H7 (cell line): ENCODE measurements around the gene RAD17. TPM values are rescaled to one million over a fixed set of nuclear protein-coding genes. Genes with fewer than 3 reads are reported as not detected.

ENCODE experiments used
- total RNA-seq: library from RNA; depleted of rRNA; stranded (reverse); fragments of >200 nt; shearing (Covaris generic); gene quantifications from 2 replicates; pipeline ENCODE4 v1.2.3, GENCODE V29; 2014; rRNA removed

Gene RAD17
- total RNA-seq, 1 experiment from 2014 or later, result 39.1 TPM

Other genes with a start within 250 kb of the RAD17 start
- 328 and 432 TPM in 2 replicates for gene CCNB1, start 202.7 kb upstream of the RAD17 start, total RNA-seq
- gene CENPH, start 180.2 kb upstream of the RAD17 start, total RNA-seq, result 101 and 132 TPM in 2 replicates
- gene CDK7, start 134.9 kb upstream of the RAD17 start, total RNA-seq, result 43.9 and 67.9 TPM in 2 replicates
- 0.30 TPM in 1 of 2 replicates, not detected in the other for gene CCDC125, start 37.0 kb upstream of the RAD17 start, total RNA-seq
- 34.2 and 52.3 TPM in 2 replicates for gene AK6, start 298 bp upstream of the RAD17 start, total RNA-seq
- gene TAF9, start 298 bp upstream of the RAD17 start, total RNA-seq, result 84.4 and 105 TPM in 2 replicates
- gene MARVELD2, start 45.3 kb downstream of the RAD17 start, total RNA-seq, result 15.6 and 19.9 TPM in 2 replicates
- gene OCLN, start 123.0 kb downstream of the RAD17 start, total RNA-seq, result 33.3 and 39.9 TPM in 2 replicates
- 59.2 and 61.4 TPM in 2 replicates for gene GTF2H2C, start 190.4 kb downstream of the RAD17 start, total RNA-seq